ENCODE data around the gene HCN4. TPM values are rescaled to one million over a fixed set of nuclear protein-coding genes. Genes with fewer than 3 reads are reported as not detected.

HCN4 gene
- total RNA-seq, 1 experiment from 2014 or later = 0.09 TPM

DNA sequence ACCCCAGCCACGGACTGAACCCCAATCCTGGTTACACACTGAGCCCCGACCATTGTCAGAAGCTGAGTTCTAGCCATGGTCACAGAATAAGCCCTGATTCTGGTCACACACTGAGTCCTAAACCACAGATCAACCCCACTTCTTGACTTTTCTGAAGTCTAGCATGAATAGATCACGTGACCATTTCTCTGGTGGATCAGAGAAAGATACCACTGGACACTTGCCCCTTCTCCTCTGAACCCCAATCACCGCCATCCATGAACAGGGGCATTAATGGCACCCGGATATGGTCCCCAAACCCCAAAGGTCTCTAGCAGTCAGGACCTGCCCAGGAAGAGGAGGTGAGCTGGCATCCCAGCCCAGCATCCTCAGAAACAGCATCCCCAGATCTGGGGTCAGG lies 9.1 kb downstream of the HCN4 start:
- Histone ChIP-seq H3K4me3 (ENCODE audit: low read depth, low read length, poor library complexity, severe bottlenecking) (no peak overlapping the region), H3K9me3 (ENCODE audit: low read depth, low read length, poor library complexity, severe bottlenecking) (no peaks in the 10 kb centered on the region), H3K4me1 (ENCODE audit: insufficient read depth, low read length, poor library complexity, severe bottlenecking) (no peaks in the 10 kb centered on the region), H3K27ac (ENCODE audit: low read depth, low read length, poor library complexity, severe bottlenecking) (no peak overlapping the region), H3K36me3 (ENCODE audit: insufficient read depth, low read length, poor library complexity, severe bottlenecking) (no peaks in the 10 kb centered on the region), H3K27me3 (replicated peaks; ENCODE audit: insufficient read depth, low read depth, low read length, poor library complexity) (peaks cover 79% of the 10 kb centered on the region)
- CTCF ChIA-PET = interaction anchor here (0.6 kb wide), 1 partner anchor 672 kb away, joined by 6 read pairs; no protein-coding TSS in a partner anchor
- no peak for DNase-seq (ENCODE audit: low spot score)
- TF ChIP-seq, protein P1, sequence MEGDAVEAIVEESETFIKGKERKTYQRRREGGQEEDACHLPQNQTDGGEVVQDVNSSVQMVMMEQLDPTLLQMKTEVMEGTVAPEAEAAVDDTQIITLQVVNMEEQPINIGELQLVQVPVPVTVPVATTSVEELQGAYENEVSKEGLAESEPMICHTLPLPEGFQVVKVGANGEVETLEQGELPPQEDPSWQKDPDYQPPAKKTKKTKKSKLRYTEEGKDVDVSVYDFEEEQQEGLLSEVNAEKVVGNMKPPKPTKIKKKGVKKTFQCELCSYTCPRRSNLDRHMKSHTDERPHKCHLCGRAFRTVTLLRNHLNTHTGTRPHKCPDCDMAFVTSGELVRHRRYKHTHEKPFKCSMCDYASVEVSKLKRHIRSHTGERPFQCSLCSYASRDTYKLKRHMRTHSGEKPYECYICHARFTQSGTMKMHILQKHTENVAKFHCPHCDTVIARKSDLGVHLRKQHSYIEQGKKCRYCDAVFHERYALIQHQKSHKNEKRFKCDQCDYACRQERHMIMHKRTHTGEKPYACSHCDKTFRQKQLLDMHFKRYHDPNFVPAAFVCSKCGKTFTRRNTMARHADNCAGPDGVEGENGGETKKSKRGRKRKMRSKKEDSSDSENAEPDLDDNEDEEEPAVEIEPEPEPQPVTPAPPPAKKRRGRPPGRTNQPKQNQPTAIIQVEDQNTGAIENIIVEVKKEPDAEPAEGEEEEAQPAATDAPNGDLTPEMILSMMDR (conservative IDR thresholded peaks at IDR 0.05; ENCODE audit: low read depth, low read length) = no peak
- no peak for TF ChIP-seq EZH2 (IDR thresholded peaks at IDR 0.05; ENCODE audit: borderline replicate concordance, low read depth, low read length, poor library complexity, severe bottlenecking)
- intact Hi-C loops (cut with micrococcal nuclease; ENCODE audit: unreplicated experiment) = no loop called here
- BruUV-seq (replicated peaks) = no TSS peak
- POLR2A ChIA-PET (ENCODE audit: low non-redundant PET) = no interaction called here

DNA sequence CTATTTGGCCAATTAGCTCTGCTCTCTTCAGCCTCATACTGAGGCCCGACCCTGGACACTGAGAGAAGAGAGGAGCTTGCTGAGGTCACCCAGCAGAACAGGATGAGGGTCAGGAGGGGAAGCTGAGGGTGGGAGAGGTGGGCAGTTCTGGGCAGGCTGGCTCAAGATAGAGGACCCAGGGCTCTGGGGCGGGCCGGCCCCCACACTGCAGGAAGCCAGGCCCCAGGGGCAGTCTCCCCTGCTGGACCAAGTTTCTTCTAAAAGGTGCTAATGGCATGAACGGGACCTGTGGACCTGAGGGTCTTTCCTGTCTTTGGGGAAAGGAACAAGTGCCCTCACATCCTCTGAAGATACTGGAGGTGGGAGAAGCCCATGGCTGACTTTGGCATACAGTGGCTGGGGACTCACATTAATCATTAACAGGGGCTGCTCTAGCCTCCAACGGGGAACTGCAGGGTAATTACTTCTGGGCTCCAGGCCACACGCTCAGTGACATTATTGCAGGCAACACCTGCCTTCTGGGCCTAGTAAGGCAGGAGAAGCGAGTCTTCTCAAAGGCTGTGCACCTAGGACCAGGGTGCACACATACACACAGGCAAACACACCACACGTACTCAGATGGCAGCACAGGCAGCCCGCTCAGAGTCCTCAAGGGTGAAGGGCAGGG lies 10.6 kb downstream of the HCN4 start:
- Histone ChIP-seq H3K36me3 (ENCODE audit: insufficient read depth, low read length, poor library complexity, severe bottlenecking) (no peaks in the 10 kb centered on the region), H3K4me3 (ENCODE audit: low read depth, low read length, poor library complexity, severe bottlenecking) (no peak overlapping the region), H3K9me3 (ENCODE audit: low read depth, low read length, poor library complexity, severe bottlenecking) (no peaks in the 10 kb centered on the region), H3K4me1 (ENCODE audit: insufficient read depth, low read length, poor library complexity, severe bottlenecking) (no peaks in the 10 kb centered on the region), H3K27ac (ENCODE audit: low read depth, low read length, poor library complexity, severe bottlenecking) (no peak overlapping the region), H3K27me3 (replicated peaks; ENCODE audit: insufficient read depth, low read depth, low read length, poor library complexity) (peaks cover 71% of the 10 kb centered on the region)
- TF ChIP-seq, protein P1 (conservative IDR thresholded peaks at IDR 0.05; ENCODE audit: low read depth, low read length) = no peak
- TF ChIP-seq EZH2 (IDR thresholded peaks at IDR 0.05; ENCODE audit: borderline replicate concordance, low read depth, low read length, poor library complexity, severe bottlenecking) = no peak
- intact Hi-C loops (cut with micrococcal nuclease; ENCODE audit: unreplicated experiment) = no loop called here
- no TSS peak for BruUV-seq (replicated peaks)
- ChIA-PET CTCF (no interaction called here), POLR2A (ENCODE audit: low non-redundant PET) (interaction anchor here (0.9 kb wide), 1 partner anchor 43 kb away, joined by 9 read pairs; no protein-coding TSS in a partner anchor)
- no peak for DNase-seq (ENCODE audit: low spot score)

DNA sequence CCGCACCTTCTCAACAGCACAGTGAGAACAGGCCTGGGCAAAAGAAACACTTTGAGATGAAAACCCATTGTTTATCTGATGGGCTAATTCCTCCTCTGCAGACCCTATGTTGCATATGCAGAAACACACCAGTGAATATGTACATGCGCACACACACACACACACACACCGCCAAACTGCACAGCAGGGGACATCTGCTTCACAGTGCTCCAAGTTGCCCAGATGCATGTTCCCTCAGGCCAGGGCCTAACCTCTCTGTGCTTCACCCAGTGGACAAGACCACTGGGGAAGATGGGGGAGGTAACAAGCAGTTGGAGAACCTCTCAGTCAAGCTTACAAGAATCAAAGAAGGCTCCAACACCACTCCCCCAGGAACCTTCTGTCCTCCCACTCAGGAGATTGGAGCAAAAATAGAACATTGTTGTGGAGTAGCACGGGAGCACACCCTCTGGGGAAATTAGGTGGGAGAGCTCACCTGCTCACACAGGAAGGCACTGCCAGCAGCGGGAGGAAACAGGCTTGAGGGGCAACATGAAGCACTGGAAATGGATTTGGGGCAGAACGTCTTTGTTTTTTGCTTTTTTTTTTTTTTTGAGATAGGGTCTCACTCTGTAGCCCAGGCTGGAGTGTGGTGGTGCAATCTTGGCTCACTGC lies 13.0 kb downstream of the HCN4 start:
- Histone ChIP-seq H3K27me3 (replicated peaks; ENCODE audit: insufficient read depth, low read depth, low read length, poor library complexity) (peaks cover 70% of the 10 kb centered on the region), H3K36me3 (ENCODE audit: insufficient read depth, low read length, poor library complexity, severe bottlenecking) (no peaks in the 10 kb centered on the region), H3K9me3 (ENCODE audit: low read depth, low read length, poor library complexity, severe bottlenecking) (no peaks in the 10 kb centered on the region), H3K4me1 (ENCODE audit: insufficient read depth, low read length, poor library complexity, severe bottlenecking) (no peaks in the 10 kb centered on the region), H3K4me3 (ENCODE audit: low read depth, low read length, poor library complexity, severe bottlenecking) (no peak overlapping the region), H3K27ac (ENCODE audit: low read depth, low read length, poor library complexity, severe bottlenecking) (no peak overlapping the region)
- TF ChIP-seq, protein P1 (conservative IDR thresholded peaks at IDR 0.05; ENCODE audit: low read depth, low read length) = no peak
- TF ChIP-seq EZH2 (IDR thresholded peaks at IDR 0.05; ENCODE audit: borderline replicate concordance, low read depth, low read length, poor library complexity, severe bottlenecking) = no peak
- POLR2A ChIA-PET (ENCODE audit: low non-redundant PET) = no interaction called here
- DNase-seq (ENCODE audit: low spot score) = no peak
- intact Hi-C loops (cut with micrococcal nuclease; ENCODE audit: unreplicated experiment) = no loop called here
- CTCF ChIA-PET = no interaction called here
- no TSS peak for BruUV-seq (replicated peaks)

Measured in A673 (cell line).